HG02763 (cell line): ENCODE measurements around the gene KRT6B.
"Not testable (repeated sequence)": the region's sequence is repeated elsewhere in the genome, so short reads cannot be mapped to it uniquely, and the experiment has no call there.

Experiments used
- ATAC-seq: cut with Tn5 transposase; IDR thresholded peaks from one replicate; pipeline ENCODE4 v1.9.1; 2021; ENCODE audit warnings: mild to moderate bottlenecking, moderate library complexity; ENCODE audit not compliant: unreplicated experiment

KRT6B gene

DNA sequence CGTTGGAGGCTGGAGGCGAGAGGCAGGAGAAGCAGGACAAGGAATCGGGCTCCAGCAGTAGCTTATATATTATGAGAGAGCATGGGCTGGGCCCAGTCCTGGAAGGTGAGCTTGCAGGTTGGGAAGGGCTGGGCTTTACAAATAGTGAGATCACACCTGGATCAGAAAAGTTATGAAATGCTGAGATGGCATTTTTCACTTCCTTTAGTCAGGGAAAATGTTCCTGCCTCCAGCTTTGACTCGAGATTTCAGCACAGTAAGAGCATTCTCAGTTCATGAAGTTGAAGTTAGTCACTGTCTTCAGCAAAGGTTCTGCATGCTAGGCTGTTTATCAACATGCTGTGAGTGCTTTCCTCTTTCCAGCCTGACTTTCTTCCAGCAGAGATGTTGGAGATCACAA, 21.8 kb upstream of the KRT6B start, which contains the start of gene KRT6C:
Gene KRT6C (minus strand): TSS at position 38 of the 400 bp plus-strand sequence. CDS start 68 bp downstream, outside the sequence.
- ATAC-seq, result no peak

DNA sequence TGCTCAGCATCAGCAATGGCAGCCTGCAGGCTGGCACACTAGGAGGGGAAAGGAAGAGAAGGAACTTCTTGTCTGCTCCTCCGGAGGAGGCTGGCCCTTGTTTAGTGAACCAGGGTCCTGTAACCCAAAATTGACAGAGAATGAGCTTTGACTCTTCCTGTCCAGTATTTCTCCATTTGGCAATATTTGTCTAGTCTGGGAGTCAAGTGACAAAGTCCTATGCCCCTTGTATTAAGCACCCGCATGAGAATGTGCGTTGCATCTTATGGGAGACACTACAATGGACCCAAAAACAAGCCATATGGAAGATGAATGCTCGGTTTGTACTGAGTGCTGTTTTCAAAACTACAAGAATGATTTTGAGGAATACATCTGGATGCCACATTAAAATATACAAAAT, 17.9 kb upstream of the KRT6B start:
- ATAC-seq, result no peak

DNA sequence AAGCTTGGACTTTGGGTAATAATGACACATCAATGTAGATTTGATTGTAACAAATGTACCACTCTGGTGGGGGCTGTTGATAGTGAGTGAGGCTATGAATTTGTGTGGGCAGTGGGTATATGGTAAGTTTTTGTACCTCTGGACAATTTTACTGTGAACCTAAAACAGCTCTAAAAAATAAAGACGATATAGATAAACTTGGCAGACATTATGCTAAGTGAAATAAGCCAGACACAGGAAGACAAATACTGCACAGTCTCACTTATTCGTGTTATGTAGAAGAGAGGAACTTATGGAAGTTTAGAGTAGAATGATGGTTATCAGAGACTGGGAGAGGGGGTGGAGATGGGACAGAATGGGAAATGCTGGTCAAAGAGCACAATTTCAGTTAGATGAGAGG, 13.0 kb upstream of the KRT6B start:
- ATAC-seq, result no peak

DNA sequence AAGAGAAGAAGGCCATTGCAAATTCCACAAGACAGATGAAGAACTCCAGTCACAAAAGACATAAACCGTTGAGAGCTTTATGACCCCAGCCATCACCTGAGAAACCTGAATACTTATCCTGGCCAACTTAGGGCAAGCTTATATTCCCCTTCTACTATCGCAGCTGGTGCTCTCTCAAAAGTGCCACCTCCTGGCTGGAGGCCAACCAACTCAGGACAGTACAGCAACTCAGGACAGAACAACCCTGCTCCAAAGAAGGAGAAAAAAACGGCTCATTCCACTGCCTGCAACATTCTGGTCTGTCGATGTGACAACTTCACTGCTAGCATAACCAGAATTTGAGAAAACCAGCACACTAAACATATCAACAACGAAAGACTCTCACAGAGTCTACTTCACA, 9.7 kb upstream of the KRT6B start:
- ATAC-seq, result no peak

DNA sequence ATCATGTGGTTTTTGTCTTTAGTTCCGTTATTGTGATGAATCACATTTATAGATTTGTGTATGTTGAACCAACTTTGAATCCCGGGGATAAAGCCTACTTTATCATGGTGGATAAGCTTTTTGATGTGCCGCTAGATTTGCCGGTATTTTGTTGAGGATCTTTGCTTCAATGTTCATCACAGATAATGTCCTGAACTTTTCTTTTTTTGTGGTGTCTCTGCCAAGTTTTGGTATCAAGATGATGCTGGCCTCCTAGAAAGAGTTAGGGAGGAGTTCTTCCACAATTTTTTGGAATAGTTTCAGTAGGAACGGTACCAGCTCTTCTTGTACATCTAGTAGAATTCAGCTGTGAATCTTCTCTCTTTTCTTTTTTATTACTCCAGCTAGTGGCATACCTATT, 6.9 kb upstream of the KRT6B start:
- ATAC-seq, result no peak

DNA sequence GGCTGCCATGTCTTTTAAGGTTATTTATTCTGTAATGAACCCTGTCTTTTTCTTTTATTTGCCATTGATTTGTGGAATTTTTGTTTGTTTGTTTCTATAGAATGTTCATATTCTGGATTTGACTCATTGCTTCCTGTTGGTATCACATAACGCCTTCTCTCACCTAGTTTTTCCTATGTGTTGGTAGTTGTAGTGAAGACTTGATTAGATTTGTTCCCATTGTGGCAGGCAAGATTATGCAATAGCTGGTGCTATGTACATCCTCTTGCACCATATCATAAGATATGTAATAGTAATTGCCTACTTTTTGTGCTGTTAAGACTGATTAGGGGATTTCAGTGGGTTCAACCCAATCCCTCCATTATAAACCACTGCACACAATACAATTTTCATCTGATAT, 3.9 kb upstream of the KRT6B start:
- ATAC-seq, result no peak

DNA sequence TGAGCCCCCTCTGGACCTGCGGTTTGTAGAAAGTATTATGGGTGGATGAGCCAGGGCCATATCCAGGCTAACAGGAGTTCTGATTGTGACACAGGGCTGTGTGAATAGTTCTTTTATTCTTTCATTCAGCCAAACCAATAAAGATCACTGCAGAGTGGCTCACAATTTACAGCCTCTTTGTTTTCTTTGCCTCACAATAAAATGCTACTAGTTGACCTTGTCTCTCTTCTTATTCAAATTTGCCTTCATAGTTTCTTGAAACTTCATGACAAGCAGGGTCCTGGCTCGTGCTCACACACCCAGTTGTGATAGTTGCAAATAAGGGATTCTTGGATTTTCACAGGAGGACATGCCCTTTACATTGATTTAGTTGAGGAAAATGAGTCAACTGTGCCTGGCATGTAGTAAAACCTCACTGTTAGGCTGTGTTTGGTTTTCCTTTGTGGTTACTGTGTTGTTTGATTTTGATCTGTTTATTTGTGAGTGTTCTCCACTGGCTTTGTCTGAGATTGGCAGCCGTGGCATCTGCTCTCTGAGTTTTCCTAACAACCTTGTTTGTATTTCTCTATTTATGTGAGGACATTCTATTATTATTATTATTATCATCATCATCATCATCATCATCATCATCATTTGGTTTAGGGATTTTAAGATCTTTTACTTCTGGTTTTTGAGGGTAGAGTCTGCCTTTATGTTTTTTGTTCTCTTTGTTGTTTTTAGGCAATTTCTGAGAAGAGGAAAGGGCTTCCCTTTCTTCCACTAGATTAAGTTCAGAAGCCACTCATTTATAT, 2.7 kb upstream of the KRT6B start:
- ATAC-seq, result no peak

DNA sequence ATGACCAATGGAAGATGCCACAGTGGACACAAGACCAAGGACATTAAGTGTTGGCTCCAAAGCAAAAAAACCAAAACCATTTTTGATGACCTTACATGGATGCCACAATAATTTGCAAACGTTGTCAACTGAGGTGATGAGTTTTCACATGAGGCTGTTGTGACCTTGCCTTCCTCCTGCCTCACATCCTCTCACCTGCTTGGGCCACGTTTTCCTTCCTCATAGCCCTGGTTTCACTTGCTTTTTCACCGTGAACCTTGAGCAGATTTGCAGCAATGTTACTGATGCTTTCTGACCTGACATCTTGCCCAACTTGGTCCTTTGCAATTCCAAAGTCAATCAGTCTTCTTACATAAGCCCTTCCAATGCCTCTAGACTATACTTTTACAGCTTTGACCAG, 3.7 kb downstream of the KRT6B start:
- no peak for ATAC-seq

DNA sequence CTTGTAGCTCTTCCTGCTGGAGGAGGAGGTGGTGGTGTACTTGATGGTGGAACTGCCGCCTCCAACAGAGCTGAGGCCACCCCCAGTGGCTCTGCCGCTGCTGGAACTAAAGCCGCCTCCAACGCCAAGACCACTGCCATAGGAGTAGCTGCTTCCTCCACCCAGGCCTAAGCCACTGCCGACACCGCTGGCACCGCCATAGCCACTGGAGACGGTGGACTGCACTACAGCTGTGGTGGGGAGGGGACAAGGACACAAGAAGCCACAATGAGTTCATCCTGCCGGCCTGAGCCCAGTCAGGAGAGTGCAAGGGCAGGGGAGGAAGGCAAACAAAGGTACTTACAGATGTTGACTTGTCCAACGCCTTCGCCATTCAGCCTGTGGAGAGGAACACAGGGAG, 4.8 kb downstream of the KRT6B start:
- ATAC-seq, result not testable (repeated sequence)

DNA sequence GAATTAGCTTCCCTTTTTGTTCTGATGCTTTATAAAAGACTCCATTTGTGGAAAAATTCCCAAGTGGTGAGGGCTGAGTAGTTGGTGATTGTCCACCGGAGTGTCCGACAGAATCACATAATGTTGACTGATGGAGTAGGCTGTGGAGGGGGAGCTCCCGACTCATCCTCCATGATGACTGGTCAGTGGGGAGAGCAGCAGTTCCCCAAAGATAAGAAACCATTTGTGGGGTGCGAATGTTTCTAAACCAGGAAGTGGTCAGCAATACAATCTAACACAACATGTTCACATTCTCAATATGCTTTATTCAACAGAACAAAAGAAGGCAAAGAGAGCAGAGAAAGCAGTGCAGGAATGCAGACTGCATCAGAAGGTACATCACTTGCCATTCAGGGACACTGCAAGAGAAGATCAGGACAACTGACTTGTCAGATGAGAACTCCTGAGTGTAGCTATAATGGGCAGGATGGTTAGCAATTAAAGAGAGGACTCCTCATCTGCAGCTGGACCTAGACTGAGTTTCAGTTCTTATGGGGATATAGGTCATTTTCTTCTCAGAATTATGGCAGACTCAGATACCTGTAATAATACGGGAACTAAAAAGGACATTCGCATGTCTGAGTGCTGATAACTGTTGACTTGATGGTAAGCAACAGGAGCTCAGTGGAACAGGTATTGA, 5.4 kb downstream of the KRT6B start:
- no peak for ATAC-seq

DNA sequence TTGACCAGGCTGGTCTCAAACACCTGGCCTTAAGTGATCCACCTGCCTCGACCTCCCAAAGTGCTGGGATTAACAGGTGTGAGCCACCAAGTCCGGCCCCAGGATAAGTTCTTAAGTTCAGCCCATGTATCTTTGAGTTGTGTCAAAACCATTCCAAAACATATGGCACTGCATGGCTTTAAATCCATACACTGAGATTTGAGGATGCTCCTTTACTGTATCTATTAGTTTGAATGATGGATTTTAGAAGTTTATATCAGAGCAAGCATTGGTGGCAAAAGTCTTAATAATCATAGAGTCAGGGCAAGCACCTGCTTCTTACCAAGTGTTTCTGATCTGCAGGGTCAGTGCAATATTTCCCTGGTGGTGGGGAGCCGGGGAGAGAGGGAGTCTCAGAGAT, 6.1 kb downstream of the KRT6B start:
- ATAC-seq, result no peak

DNA sequence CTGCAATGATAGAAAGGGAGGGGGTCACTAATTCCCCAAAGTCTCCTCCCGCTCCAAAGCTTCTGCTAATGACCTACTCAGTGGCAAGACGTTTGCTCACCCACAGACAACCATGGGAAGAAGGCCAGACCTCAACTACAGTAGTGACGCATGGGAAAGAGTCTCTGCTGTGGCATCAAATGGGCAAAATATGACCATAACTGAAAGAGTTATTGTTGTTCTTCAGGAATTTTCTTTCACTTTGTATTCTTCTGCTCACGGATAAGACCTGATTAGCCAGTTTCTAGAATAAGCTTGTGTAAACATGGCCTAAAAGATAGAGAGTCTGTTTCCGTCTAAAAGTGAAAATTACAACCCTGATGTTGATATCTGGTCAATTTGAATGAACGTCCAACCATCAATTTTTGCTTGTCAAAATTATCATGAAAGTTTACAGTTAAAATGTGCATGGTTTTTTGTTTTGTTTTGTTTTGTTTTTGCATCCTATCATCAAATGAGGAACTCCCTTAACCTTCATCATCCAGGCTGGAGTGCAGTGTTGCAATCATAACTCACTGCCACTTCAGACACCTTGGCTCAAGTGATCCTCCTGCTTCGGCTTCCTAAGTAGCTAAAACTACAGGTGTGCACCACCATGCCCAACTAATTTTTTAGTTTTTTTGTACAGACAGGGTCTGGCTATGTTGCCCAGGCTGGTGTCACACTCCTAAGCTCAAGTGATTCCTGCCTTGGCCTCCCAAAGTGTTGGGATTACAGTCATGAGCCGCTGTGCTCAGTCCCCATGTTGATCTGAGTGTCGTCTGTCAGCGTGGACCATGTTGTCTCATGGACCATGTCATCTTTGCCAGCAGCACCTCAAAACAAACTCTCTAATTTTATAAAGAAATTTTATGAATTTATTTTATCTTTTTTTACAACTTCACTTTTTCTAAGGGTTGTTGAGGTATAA, 7.0 kb downstream of the KRT6B start:
- ATAC-seq, result no peak

DNA sequence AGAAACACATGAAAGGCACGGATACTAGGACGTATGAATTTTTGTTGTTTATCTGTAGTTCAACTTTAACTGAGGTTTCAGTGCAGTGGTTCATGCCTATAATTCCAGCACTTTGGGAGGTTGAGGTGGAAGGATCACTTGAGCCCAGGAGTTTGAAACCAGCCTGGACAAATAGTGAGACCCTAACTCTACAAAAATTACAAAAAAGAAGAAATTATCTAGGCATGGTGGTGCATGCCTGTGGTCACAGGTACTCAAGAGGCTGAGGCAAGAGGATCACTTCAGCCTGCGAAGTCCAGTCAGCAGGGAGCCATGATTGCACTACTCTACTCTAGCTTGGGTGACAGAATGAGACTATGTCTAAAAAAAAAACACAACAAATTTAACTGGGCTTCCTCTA, 8.0 kb downstream of the KRT6B start:
- no peak for ATAC-seq

DNA sequence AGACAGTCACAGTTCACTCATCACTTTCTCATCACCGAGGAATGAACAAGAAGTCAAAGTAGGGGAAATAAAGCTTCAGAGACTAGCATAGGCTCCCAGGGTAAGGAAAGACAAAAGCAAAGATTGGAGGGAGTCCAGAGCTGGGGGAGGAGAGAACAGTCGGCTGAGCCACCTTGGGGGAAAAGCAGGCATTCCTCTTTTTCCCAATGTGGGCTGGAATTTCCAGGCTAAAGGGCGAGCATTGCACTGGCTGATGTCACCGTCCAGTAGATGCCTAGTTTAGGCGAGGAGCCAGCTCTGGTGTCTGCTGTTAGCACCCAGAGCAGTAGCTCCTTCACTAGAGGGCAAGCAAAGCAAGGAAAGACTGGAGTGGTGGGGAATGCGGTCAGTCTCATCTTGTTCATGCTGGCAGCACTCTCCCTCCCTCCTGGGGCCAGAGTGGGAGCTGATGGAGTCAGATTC, 9.3 kb downstream of the KRT6B start:
- ATAC-seq, result no peak

DNA sequence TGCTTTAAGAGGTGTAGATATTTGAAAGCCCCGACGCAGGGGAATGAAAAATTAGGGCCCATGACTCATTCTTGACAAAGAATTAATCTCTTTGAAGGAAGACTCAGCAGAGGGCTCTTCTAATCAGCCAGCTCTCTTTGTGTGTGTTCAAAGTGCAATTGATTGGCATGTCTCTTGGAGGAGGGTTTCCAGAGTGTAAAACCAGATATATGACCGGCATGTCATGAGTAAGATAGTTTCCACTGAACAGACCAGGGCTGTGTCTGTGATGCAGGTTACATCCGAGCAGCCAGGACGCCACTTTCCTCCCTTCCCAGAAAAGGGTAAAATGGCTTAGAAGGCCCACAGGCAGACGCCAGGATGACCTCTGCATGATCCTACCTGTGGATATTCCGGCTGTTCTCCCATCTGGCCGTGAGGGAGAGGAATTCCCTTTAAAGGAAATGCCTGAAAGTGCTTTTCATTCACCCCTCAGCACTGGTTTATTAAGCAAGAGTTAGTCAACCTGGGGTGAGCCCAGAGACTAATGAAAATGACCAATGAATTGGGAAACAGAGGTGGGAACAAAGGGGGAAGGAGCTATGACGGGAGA, 10.5 kb downstream of the KRT6B start:
- no peak for ATAC-seq

DNA sequence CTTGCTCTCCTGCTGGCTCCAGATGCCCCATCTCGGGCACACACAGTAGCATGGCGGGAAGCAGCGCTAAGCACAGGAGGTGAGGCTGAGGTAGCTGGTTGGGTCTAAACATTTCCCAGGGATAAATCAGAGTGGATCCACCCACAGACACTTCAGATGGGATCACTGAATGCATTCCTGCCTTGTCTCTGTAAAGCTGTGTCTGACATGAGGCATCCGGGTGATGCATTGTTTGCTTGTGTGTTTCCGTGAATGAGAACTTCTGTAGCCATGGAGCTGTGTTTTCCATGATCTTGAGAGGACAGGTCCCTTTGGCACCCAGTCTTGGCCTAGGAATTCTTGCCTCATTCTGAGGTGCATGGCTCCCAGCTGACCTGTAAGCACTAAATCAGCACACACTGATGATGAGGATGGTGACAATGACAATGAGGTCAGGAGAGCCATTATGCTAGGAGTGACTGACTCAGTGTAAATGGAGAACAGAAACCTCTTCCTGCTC, 11.1 kb downstream of the KRT6B start:
- ATAC-seq, result no peak

DNA sequence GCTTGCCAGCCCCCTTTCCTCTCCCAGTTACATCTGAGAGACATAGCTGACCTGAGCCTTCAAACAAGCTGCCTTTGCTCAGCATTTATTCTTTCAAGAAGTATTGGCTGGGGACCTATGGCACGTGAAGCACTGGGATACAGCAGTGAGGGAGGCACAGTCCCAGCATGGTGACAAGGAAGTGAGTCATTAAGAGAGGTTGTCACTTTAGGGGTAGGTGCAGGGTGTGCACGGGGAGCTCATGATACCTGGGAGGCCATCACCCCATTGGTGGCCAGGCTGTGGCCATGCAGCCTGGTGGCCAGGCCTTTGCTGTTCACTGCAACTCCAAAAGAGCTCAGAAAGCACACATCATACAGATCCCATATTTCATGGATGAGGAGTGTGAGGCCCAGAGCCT, 12.1 kb downstream of the KRT6B start:
- no peak for ATAC-seq

DNA sequence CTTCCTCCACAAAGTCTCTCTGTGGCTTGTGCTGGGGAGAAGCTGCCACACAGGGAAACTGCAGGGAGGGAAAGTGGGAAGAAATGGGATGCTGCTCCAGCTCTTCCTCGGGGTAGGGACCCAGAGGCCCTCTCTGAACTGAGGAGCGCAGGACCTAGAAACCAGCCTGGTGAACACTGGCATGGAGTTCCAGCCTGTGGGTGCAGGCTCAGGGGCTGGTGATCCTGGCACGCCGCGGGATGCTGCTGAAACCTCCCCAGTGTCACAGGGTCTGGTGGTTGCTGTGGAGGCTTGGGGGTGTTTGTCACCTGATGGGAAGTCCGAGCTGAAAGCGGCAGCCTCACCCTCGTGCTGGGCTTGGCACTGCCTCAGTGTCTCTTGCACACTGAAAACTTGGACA, 12.5 kb downstream of the KRT6B start:
- ATAC-seq, result no peak

DNA sequence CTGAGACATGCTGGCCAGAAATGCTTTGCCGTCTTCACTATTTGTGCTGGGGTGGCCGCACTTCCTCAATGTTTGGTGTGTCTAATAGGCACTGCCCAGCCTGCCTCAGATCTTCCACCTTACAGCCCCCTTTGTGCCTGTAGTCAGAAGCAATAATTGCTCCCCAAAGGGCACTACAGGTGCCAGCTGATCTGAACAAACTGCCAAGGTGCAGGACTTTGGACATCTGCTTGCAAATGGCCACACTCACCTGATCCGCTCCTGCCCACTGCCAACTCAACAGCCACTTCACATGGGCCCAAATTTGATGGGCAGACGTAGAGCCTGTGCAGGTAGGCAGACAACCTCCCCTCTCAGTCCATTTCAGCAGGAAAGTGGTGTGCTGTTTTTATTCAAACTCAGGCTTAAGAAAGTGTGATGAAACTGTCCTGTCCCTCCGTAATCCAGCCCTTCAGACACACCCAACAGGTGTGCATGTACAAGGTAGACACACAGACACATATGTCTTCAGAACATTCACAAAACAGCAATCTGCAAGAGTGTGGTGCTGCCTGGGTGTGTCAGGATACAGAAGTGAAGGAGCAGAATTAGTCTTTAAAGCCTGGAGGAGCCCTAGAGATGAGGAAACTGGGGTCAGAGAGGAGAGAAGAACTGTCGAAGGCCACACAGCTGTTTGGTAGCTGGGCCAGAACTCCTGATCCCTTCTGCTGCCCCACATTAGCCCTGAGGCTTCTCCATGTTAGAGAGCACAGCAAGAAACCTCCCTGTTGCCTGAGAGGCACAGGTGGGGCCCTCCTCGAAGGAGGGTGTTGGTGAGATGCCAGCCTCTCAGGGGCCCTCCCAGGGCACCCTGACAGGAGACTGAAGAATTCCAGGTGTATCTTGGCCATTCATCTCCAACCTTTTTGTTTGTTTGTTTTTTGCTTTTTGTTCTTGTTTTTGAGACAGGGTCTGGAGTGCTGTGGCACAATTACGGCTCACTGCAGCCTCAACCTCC, 13.3 kb downstream of the KRT6B start:
- no peak for ATAC-seq

DNA sequence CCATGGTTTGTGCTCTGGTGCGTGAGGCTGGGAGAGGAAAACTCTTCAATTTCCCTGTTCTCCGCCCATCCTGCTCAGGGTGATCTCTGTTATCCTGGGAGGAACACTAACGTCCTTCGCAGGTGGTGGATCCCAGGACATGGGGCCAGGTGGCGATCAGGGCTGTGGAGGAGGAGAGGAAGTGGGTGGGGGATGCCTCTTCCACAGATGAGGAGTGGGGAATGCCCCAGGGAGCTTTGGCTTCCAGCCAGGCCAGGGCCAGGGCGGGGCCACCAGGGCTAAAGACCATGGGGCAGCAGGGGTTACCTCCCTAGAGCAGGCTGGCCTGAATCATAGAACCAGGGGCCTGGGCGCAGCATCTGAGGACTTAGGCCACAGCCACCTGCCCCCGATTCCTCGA, 14.4 kb downstream of the KRT6B start:
- ATAC-seq, result no peak
